HepG2 (cell line): Measurements from ENCODE around the gene RIMKLB. TPM values are rescaled to one million over a fixed set of nuclear protein-coding genes. Genes with fewer than 3 reads are reported as not detected.

Experiments used
- ATAC-seq: fragments of 200-7000 bp; cut with Tn5 transposase; 3 replicates; pipeline ENCODE4 v1.9.1; 2020; ENCODE audit warnings: mild to moderate bottlenecking, moderate library complexity
- BruUV-seq: library from RNA; stranded (reverse); fragments of 400-500 nt; replicated peaks from 2 replicates; lab custom pipeline; 2021; lab: Mats Ljungman, UMichigan
- CTCF ChIA-PET: fragments of 300-600 bp; formaldehyde crosslinking; extraction: SDS; loops from one replicate; lab custom pipeline; 2021; ENCODE audit warnings: low total read pairs, inconsistent platforms, low intra/inter-chr PET ratio; lab: Yijun Ruan, JAX
- POLR2A ChIA-PET: fragments of 350-600 bp; sonication (Branson Sonifier 250); formaldehyde crosslinking; loops from one replicate; lab custom pipeline; 2020; ENCODE audit warnings: antibody characterized with exemption, inconsistent platforms; lab: Yijun Ruan, JAX
- DNase-seq: peaks from one replicate; pipeline ENCODE4 v3.0.0-alpha.2; 2015; ENCODE audit warnings: low spot score
- FAIRE-seq: peaks from 3 replicates; lab custom pipeline; 2011; peaks lifted over from hg19 to GRCh38; lab: Jason Lieb, UNC
- H2AFZ ChIP-seq: one replicate; pipeline ENCODE4 v1.6.1; 2011; ENCODE audit warnings: low read length, inconsistent platforms
- H3K27ac ChIP-seq: fragments of 300-600 bp; 3 replicates; pipeline ENCODE4 v1.8.0; 2011; ENCODE audit warnings: mixed run types, mild to moderate bottlenecking, mixed read lengths, low read length, inconsistent platforms; ENCODE audit not compliant: insufficient read depth; ENCODE audit errors: extremely low read length
- H3K27me3 ChIP-seq, 2 experiments: fragments of 200-600 bp in 1 of 2; 2 replicates in 1 of 2; 3 replicates in 1 of 2; pipeline versions ENCODE4 v1.6.0 to v1.8.0; 2011; ENCODE audit warnings: low read length in 2 of 2, mild to moderate bottlenecking in 2 of 2, moderate library complexity in 2 of 2, inconsistent platforms in 1 of 2; ENCODE audit not compliant: insufficient read depth in 2 of 2, control insufficient read depth in 1 of 2
- H3K36me3 ChIP-seq, 2 experiments: fragments of 200-600 bp in 1 of 2; replicated peaks in 1 of 2; 2 replicates in 1 of 2; 3 replicates in 1 of 2; pipeline versions ENCODE4 v1.5.1 to v1.8.0; 2011; ENCODE audit warnings: low read length in 2 of 2, inconsistent platforms in 1 of 2; ENCODE audit not compliant: insufficient read depth in 2 of 2, control insufficient read depth in 1 of 2
- H3K4me1 ChIP-seq: 2 replicates; pipeline ENCODE4 v1.5.1; 2012; ENCODE audit warnings: low read length, inconsistent platforms; ENCODE audit not compliant: insufficient read depth
- H3K4me2 ChIP-seq: 2 replicates; pipeline ENCODE4 v1.6.0; 2011; ENCODE audit warnings: low read depth, low read length, inconsistent platforms
- H3K4me3 ChIP-seq, 3 experiments: fragments of 200-600 bp in 1 of 3; sonication (generic), shearing (Covaris generic) in 1 of 3; replicated peaks in 1 of 3; 2 replicates each; pipeline ENCODE4 v1.5.1; 2011 to 2016; ENCODE audit warnings: low read length in 3 of 3, inconsistent platforms in 2 of 3, low read depth in 2 of 3, mild to moderate bottlenecking in 2 of 3, control low read depth in 1 of 3, mixed read lengths in 1 of 3; ENCODE audit not compliant: insufficient read depth in 1 of 3
- H3K79me2 ChIP-seq: one replicate; pipeline ENCODE4 v1.6.1; 2011; ENCODE audit warnings: low read length, inconsistent platforms; ENCODE audit not compliant: insufficient read depth
- H3K9ac ChIP-seq: 2 replicates; pipeline ENCODE4 v1.6.0; 2011; ENCODE audit warnings: mild to moderate bottlenecking, low read depth, low read length, inconsistent platforms; ENCODE audit not compliant: insufficient read depth
- H3K9me3 ChIP-seq: 2 replicates; pipeline ENCODE4 v1.5.1; 2012; ENCODE audit warnings: mild to moderate bottlenecking, low read length
- H4K20me1 ChIP-seq: 2 replicates; pipeline ENCODE4 v1.6.0; 2011; ENCODE audit warnings: inconsistent platforms, mild to moderate bottlenecking, low read length, moderate library complexity; ENCODE audit not compliant: insufficient read depth
- AKNA ChIP-seq: sonication (generic); formaldehyde crosslinking; IDR thresholded peaks from 2 replicates; pipeline ENCODE4 v1.4.0; 2020; ENCODE audit warnings: missing genetic modification reagents, borderline replicate concordance
- CERS6 ChIP-seq: sonication (generic); formaldehyde crosslinking; IDR thresholded peaks from 2 replicates; pipeline ENCODE4 v1.5.0; 2020; ENCODE audit warnings: missing genetic modification reagents
- KLF15 ChIP-seq: sonication (generic); formaldehyde crosslinking; IDR thresholded peaks from 2 replicates; pipeline ENCODE4 v1.8.1; 2023; ENCODE audit warnings: borderline replicate concordance, mild to moderate bottlenecking, inconsistent platforms, missing genetic modification reagents, mixed read lengths
- NFIC ChIP-seq: IDR thresholded peaks from 2 replicates; pipeline ENCODE4 v1.6.1; 2012; ENCODE audit warnings: mild to moderate bottlenecking, low read length, inconsistent platforms
- PTBP1 ChIP-seq: fragments of 200-400 bp; formaldehyde crosslinking; IDR thresholded peaks from 2 replicates; pipeline ENCODE4 v1.6.1; 2018; ENCODE audit warnings: low read length, low read depth; ENCODE audit not compliant: poor library complexity, severe bottlenecking
- SOX5 ChIP-seq: IDR thresholded peaks from 2 replicates; pipeline ENCODE4 v1.6.1; 2016; ENCODE audit warnings: borderline replicate concordance
- SP140L ChIP-seq: sonication (generic); formaldehyde crosslinking; IDR thresholded peaks from 2 replicates; pipeline ENCODE4 v1.4.0; 2020; ENCODE audit warnings: missing genetic modification reagents, borderline replicate concordance
- TOE1 ChIP-seq: sonication (generic); formaldehyde crosslinking; IDR thresholded peaks from 2 replicates; pipeline ENCODE4 v1.4.0; 2020; ENCODE audit warnings: mild to moderate bottlenecking, missing genetic modification reagents
- ZBTB20 ChIP-seq: sonication (generic); formaldehyde crosslinking; IDR thresholded peaks from 2 replicates; pipeline ENCODE4 v1.8.1; 2023; ENCODE audit warnings: missing genetic modification reagents, low read depth, mild to moderate bottlenecking, borderline replicate concordance
- ZFP91 ChIP-seq: sonication (generic); formaldehyde crosslinking; IDR thresholded peaks from 2 replicates; pipeline ENCODE4 v1.9.0; 2022; ENCODE audit warnings: missing genetic modification reagents, mild to moderate bottlenecking, borderline replicate concordance
- ZNF263 ChIP-seq: sonication (generic); formaldehyde crosslinking; IDR thresholded peaks from 2 replicates; pipeline ENCODE4 v1.4.0; 2020; ENCODE audit warnings: missing genetic modification reagents
- ZNF670 ChIP-seq: sonication (generic); formaldehyde crosslinking; IDR thresholded peaks from 2 replicates; pipeline ENCODE4 v1.8.0; 2022; ENCODE audit warnings: mild to moderate bottlenecking, missing genetic modification reagents, borderline replicate concordance
- ZNF772 ChIP-seq: sonication (generic); formaldehyde crosslinking; IDR thresholded peaks from 2 replicates; pipeline ENCODE4 v1.5.0; 2020; ENCODE audit warnings: mild to moderate bottlenecking, missing genetic modification reagents
- whole genome bisulfite sequencing: methylation state at CpG from one replicate; pipeline ENCODE4 v1.1.6; 2017; ENCODE audit warnings: low lambda C conversion rate; 5-methylcytosine and 5-hydroxymethylcytosine counted together
- in situ Hi-C: cut with HindIII; loops from 2 replicates; pipeline ENCODE4 v1.10.0; 2017; ENCODE audit warnings: low pct_unique_long_range_greater_than_20kb; ENCODE audit not compliant: extremely low pct_ligation_motif_present
- intact Hi-C: fragments of 100-400 bp; cut with micrococcal nuclease; formaldehyde crosslinking; loops from one replicate; pipeline ENCODE4 v1.10.0; 2022; ENCODE audit not compliant: unreplicated experiment
- polyA plus RNA-seq, 8 experiments: library from polyadenylated mRNA; depleted of rRNA in 3 of 8; stranded (reverse) in 7 of 8; unstranded in 1 of 8; fragments of >200 nt; fragmentation: Illumina TruSeq in 4 of 8; extraction: Trizol in 4 of 8; gene quantifications; 2 replicates each; pipeline versions ENCODE4 v1.2.1 to v1.2.3, GENCODE V29; 2011 to 2016; ENCODE audit warnings: low read depth in 4 of 8, missing spikeins in 1 of 8, mixed read lengths in 1 of 8; ENCODE audit not compliant: insufficient read depth in 1 of 8
- total RNA-seq, 5 experiments: library from RNA; depleted of rRNA; stranded (reverse); fragments of >200 nt; fragmentation: Illumina TruSeq; extraction: Trizol; gene quantifications; 2 replicates each; pipeline ENCODE4 v1.2.3, GENCODE V29; 2016; ENCODE audit warnings: low read depth in 1 of 5

Gene RIMKLB
- total and polyA plus RNA-seq, 2 of the 13 experiments (the other 11 are each of a cell fraction or from before 2014, with no cell fraction given) = 0.33 to 0.40 TPM

GRCh38 chr12:8667270-8667669 lies 30.5 kb upstream of the RIMKLB start:
- Histone ChIP-seq H3K9me3 (no peaks in the 10 kb centered on the region), H3K27ac (no peak overlapping the region), H3K79me2 (no peaks in the 10 kb centered on the region), H3K27me3 (peaks cover 0 to 7% of the 10 kb centered on the region in 2 experiments; a peak in 3 of 5 replicates), H3K9ac (no peak overlapping the region), H3K4me3 (no peak overlapping the region), H2AFZ (no peak overlapping the region), H3K4me2 (no peak overlapping the region), H3K4me1 (no peaks in the 10 kb centered on the region), H3K36me3 (no peaks in the 10 kb centered on the region), H4K20me1 (no peaks in the 10 kb centered on the region)
- DNase-seq (no peak), ATAC-seq (no peak), FAIRE-seq (no peak)
- 30% methylated on average over 2 of the region's 2 CpGs for WGBS
- no TSS peak for BruUV-seq
- ChIA-PET CTCF (no interaction called here), POLR2A (no interaction called here)
- intact Hi-C loops = no loop called here
- TF ChIP-seq ZNF772 (CRISPR knock-in tag) (no peak), ZBTB20 (CRISPR knock-in tag) (no peak), ZNF670 (no peak), TOE1 (CRISPR knock-in tag) (no peak), SOX5 (CRISPR knock-in tag) (no peak), NFIC (no peak), CERS6 (no peak), ZFP91 (CRISPR knock-in tag) (no peak), PTBP1 (no peak), KLF15 (CRISPR knock-in tag) (no peak), SP140L (CRISPR knock-in tag) (no peak), ZNF263 (CRISPR knock-in tag) (no peak), AKNA (CRISPR knock-in tag) (no peak)
- in situ Hi-C loops = no loop called here
